ENCODE results near the gene YTHDC1. TPM values are rescaled to one million over a fixed set of nuclear protein-coding genes. Genes with fewer than 3 reads are reported as not detected.
A peak's percentile ranks its signal among the peaks of the same experiment; 100 is the strongest.

The YTHDC1 gene
- total RNA-seq, 1 experiment from 2014 or later = 44.5 TPM

DNA sequence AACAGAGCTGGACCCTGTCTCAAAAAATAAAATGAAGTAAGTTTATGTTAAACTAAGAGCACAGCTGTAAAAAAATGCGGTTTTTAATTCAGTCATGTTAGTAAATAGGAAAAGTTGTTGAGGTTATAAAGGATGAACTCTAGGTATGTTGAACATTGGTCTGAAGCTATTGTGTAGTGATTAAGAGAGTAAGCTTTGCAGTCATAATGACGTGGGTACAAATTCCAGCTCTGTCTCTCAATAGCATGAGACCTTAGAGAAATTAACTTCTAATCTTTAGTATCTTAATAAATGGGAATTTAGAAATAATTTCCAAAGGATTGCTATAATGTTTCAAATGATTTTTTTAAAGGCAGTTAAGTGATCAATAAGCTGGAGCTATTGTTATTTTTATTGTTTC is 2.9 kb upstream of the YTHDC1 start:
- ChIA-PET CTCF (no interaction called here), POLR2A (no interaction called here)
- intact Hi-C loops (cut with micrococcal nuclease; ENCODE audit: unreplicated experiment) (no loop called here), in situ Hi-C loops (cut with HindIII; ENCODE audit: low pct_unique_long_range_greater_than_20kb, low sequenced_read_pairs) (no loop called here)
- no peaks in the 10 kb centered on the region for H3K9me3 ChIP-seq (ENCODE audit: control insufficient read depth, insufficient read depth, low read depth, low read length)
- DNase-seq (ENCODE audit: low read depth, low spot score) (no peak), ATAC-seq (no peak)
- no TSS peak for BruUV-seq (replicated peaks)
- H3K4me3 ChIP-seq (ENCODE audit: low read depth in 2 of 2, low read length in 2 of 2) = no peak overlapping the region
- peaks cover 3% of the 10 kb centered on the region; the same call in 1 of the 2 replicates for H3K36me3 ChIP-seq (ENCODE audit: control insufficient read depth, insufficient read depth, low read length)
- no peaks in the 10 kb centered on the region for H3K4me1 ChIP-seq (ENCODE audit: control insufficient read depth, insufficient read depth, low read length)
- no peaks in the 10 kb centered on the region for H3K27me3 ChIP-seq (ENCODE audit: control insufficient read depth, insufficient read depth, low read length)
- no peak for TF ChIP-seq POLR2AphosphoS5 (IDR thresholded peaks at IDR 0.05; ENCODE audit: low read depth, low read length)
- no peak for TF ChIP-seq SIN3A (IDR thresholded peaks at IDR 0.05; ENCODE audit: borderline replicate concordance, insufficient read depth, low read depth, low read length)
- no peak for TF ChIP-seq TCF7L2 (IDR thresholded peaks at IDR 0.05; ENCODE audit: low read depth, low read length)
- TF ChIP-seq, protein P1, sequence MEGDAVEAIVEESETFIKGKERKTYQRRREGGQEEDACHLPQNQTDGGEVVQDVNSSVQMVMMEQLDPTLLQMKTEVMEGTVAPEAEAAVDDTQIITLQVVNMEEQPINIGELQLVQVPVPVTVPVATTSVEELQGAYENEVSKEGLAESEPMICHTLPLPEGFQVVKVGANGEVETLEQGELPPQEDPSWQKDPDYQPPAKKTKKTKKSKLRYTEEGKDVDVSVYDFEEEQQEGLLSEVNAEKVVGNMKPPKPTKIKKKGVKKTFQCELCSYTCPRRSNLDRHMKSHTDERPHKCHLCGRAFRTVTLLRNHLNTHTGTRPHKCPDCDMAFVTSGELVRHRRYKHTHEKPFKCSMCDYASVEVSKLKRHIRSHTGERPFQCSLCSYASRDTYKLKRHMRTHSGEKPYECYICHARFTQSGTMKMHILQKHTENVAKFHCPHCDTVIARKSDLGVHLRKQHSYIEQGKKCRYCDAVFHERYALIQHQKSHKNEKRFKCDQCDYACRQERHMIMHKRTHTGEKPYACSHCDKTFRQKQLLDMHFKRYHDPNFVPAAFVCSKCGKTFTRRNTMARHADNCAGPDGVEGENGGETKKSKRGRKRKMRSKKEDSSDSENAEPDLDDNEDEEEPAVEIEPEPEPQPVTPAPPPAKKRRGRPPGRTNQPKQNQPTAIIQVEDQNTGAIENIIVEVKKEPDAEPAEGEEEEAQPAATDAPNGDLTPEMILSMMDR (IDR thresholded peaks at IDR 0.05) = no peak
- TF ChIP-seq, protein P2, sequence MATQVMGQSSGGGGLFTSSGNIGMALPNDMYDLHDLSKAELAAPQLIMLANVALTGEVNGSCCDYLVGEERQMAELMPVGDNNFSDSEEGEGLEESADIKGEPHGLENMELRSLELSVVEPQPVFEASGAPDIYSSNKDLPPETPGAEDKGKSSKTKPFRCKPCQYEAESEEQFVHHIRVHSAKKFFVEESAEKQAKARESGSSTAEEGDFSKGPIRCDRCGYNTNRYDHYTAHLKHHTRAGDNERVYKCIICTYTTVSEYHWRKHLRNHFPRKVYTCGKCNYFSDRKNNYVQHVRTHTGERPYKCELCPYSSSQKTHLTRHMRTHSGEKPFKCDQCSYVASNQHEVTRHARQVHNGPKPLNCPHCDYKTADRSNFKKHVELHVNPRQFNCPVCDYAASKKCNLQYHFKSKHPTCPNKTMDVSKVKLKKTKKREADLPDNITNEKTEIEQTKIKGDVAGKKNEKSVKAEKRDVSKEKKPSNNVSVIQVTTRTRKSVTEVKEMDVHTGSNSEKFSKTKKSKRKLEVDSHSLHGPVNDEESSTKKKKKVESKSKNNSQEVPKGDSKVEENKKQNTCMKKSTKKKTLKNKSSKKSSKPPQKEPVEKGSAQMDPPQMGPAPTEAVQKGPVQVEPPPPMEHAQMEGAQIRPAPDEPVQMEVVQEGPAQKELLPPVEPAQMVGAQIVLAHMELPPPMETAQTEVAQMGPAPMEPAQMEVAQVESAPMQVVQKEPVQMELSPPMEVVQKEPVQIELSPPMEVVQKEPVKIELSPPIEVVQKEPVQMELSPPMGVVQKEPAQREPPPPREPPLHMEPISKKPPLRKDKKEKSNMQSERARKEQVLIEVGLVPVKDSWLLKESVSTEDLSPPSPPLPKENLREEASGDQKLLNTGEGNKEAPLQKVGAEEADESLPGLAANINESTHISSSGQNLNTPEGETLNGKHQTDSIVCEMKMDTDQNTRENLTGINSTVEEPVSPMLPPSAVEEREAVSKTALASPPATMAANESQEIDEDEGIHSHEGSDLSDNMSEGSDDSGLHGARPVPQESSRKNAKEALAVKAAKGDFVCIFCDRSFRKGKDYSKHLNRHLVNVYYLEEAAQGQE (IDR thresholded peaks at IDR 0.05; ENCODE audit: insufficient read depth in 1 of 2, low read depth in 2 of 2, low read length in 1 of 2) = no peak
- H3K27ac ChIP-seq (ENCODE audit: low read length) = no peak overlapping the region

DNA sequence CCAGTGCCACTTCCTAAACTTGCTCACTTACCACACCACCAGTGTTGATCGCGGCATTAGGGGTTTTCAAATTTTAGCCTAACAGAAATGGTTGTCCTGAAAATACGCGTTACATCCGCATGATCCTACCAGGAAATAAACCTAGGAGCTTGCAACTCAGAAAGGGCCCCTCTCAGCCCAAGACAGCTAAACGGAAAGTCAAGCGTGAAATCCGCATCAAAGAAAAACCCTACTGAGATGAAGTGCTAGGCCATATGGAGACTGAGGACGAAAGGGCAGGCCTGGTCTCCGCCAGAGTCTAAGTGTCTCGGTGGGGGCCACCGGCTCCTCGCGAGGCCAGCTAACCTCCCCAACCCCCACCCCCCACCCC is 626 bp downstream of the YTHDC1 start:
- POLR2A ChIA-PET = interaction anchor here (0.6 kb wide), 1 partner anchor 943 kb away, joined by 3 read pairs; no protein-coding TSS in a partner anchor
- ATAC-seq = peak; percentile 62
- no TSS peak for BruUV-seq (replicated peaks)

More for the DNA sequence above, 626 bp downstream of the YTHDC1 start:
- no peaks in the 10 kb centered on the region for H3K9me3 ChIP-seq (ENCODE audit: control insufficient read depth, insufficient read depth, low read depth, low read length)
- CTCF ChIA-PET = no interaction called here
- peaks cover 13% of the 10 kb centered on the region for H3K4me1 ChIP-seq (ENCODE audit: control insufficient read depth, insufficient read depth, low read length)
- peaks cover 3% of the 10 kb centered on the region; the same call in 1 of the 2 replicates for H3K36me3 ChIP-seq (ENCODE audit: control insufficient read depth, insufficient read depth, low read length)
- H3K27ac ChIP-seq (ENCODE audit: low read length) = peak overlapping the region; percentile 82
- intact Hi-C loops (cut with micrococcal nuclease; ENCODE audit: unreplicated experiment) = no loop called here
- TF ChIP-seq, protein P2 (IDR thresholded peaks at IDR 0.05; ENCODE audit: insufficient read depth in 1 of 2, low read depth in 2 of 2, low read length in 1 of 2) = no peak
- no peak for TF ChIP-seq TCF7L2 (IDR thresholded peaks at IDR 0.05; ENCODE audit: low read depth, low read length)
- TF ChIP-seq POLR2AphosphoS5 (IDR thresholded peaks at IDR 0.05; ENCODE audit: low read depth, low read length) = no peak
- TF ChIP-seq SIN3A (IDR thresholded peaks at IDR 0.05; ENCODE audit: borderline replicate concordance, insufficient read depth, low read depth, low read length) = no peak
- TF ChIP-seq, protein P1 (IDR thresholded peaks at IDR 0.05) = no peak
- no peaks in the 10 kb centered on the region for H3K27me3 ChIP-seq (ENCODE audit: control insufficient read depth, insufficient read depth, low read length)
- in situ Hi-C loops (cut with HindIII; ENCODE audit: low pct_unique_long_range_greater_than_20kb, low sequenced_read_pairs) = no loop called here
- H3K4me3 ChIP-seq (ENCODE audit: low read depth in 2 of 2, low read length in 2 of 2) = peak overlapping the region; percentile 63 to 85
- no peak for DNase-seq (ENCODE audit: low read depth, low spot score)

All from Panc1 (cell line).